NCI-H345 treated with DMSO at 0.1 percent for 48 hours (cell line): ENCODE data around the gene GOLGA6L7.
"Not testable (repeated sequence)": the region's sequence is repeated elsewhere in the genome, so short reads cannot be mapped to it uniquely, and the experiment has no call there.

ENCODE experiments used
- DNase-seq: peaks from one replicate; lab custom pipeline; 2025; ENCODE audit not compliant: unreplicated experiment; lab: John Stamatoyannopoulos, UW

Gene GOLGA6L7

DNA sequence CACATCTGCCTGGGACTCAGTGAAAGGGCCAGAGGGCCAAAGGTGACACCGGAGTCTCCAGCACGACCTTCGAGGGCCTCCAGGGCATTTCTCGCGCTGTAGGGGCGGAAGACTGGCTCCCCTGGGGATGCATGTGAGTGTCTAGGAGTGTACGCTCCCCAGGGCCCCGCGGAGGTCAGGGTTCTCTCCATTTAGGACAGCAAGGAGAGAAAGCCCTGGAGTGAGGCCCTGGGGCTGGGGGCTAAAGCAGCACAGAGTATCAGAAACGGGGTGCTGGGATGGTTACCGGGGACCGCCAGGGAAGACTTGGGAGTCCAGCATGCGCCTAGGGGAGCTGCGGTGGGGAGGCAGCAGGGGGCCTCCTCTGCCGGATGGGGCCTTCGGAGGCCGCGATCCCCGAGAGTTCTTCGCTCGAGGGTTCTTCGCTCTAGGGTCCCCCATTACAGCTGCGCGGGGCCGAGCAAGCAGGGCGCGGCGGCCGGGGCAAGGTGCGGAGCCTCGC, 36.7 kb upstream of the GOLGA6L7 start:
- no peak for DNase-seq

DNA sequence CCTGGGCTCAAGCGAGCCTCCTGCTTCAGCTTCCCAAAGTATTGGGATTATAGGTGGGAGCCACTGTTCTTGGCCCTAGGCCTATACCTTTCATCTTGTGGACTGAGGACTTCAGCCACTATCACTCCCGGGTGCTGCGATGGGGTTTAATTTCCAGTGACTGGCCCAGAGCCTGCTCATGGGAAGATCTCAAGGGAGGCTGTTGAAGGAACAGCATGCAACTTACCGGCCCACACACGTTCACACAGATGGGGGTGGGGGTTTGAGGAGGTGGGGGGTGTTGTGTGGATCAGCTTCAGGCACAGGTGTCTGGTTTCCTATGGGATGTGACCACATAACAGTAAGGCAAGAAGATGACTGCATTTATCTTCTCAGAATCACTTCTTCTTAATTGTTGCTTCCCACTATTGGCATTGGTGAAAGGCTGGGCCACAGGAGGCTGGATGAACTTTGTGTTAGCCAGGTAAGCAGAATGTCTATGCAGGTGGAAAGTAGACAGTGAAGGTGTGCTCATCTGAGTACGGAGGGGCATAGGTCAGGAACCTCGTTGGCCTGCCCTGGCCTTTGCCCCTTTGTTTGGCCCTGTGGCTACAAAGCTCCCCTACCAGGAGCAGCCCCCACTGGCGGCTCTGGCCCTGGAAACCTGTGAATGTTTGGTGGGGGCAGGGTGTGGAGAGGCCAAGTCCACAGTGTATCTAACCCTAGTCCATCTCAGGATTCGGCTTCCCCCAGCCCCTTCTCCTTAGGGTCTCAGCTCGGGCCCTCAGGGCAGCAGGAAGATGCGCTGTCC, 35.9 kb upstream of the GOLGA6L7 start:
- no peak for DNase-seq

DNA sequence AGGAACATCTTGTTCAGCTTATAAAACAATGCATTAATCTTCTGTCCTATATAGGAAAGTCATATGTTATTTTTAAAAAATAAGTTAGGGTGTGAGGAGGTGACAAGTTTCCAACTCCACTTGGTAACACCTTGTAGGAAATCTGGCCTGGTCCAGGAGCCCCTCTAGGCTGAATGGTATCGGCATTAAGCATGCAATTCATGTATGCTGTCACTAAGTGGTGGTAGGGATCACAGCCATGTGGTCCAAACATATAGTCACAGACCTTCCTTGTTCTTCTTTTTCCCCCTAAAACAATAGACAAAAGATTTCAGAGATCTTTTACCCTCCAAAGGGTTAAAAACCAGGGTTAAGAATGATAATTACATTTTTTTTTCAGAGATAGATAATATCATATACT, 33.2 kb upstream of the GOLGA6L7 start:
- no peak for DNase-seq

DNA sequence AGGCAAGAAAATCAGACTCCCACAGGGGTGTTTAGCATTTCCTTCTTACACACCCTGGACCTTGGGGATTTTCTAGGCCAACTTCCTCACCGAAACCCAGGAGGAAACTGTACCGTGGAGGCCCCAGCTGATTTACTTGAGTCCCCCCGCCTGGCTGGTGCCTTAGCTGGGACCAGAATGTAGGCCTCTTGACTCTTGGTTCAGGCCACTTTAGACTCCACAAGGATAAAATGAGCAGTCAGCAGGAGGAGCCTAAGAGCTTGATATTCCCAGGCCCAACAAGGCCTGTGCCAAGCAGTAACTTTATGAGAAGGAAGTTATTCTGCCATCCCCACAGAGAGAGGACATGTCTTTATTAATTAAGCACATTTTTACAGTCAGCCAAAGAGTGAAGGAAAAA, 32.7 kb upstream of the GOLGA6L7 start:
- DNase-seq, result no peak

DNA sequence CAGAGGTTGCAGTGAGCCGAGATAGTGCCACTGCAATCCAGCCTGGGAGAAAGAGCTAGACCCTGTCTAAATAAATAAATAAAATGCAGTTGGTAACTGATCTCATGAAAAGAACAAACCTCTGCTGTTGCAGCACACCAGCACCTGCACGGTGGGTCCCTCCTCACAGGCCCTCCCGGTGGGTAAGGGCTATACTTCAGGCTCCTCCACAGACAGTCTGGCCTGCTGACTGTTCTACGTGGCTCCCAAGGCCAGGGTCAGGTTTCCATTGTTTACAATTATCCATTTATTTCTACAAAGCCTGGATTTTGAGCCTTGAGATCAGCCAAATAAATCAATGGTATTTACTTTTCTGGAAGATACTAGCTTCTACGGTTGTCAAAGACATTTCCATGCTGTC, 32.2 kb upstream of the GOLGA6L7 start:
- DNase-seq, result no peak

DNA sequence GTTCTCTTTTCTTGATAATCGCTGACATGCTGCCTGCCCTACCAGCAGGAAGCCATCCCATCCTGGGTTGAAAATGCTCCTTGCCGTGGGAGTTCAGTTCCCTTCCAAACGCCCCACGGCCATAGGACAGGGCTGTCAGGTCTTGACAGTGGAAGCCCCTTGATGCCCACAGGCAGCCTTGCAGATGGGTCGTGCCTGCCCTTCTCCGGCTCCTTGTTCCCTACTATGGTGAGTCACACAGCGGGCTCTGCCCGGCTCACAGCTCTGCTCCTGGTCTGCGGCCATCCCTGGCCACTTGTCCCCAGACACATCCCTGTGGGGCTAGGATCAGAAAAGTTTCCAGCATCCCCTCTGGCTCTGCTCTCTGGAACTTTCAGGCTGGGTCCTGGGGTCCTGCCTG, 31.1 kb upstream of the GOLGA6L7 start:
- DNase-seq, result no peak

DNA sequence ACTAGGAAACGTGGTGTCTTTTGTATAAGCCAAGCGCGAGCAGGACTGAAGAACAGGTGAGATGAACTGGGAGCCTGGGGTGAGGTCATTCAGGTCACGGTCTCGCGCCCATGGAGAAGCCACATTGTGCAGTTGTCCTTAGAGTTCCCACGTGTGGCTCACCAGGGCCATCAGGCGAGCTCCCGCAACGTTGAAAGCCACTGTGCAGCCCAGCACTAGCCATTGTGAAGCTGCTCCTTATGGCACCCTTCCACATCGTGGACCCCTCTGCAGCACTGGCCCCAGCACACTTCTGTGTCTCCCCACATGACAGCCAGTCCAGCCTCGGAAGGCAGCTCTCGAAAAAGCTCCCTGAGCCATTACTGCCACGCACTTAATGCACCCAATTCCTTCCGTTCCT, 29.8 kb upstream of the GOLGA6L7 start:
- DNase-seq, result no peak

DNA sequence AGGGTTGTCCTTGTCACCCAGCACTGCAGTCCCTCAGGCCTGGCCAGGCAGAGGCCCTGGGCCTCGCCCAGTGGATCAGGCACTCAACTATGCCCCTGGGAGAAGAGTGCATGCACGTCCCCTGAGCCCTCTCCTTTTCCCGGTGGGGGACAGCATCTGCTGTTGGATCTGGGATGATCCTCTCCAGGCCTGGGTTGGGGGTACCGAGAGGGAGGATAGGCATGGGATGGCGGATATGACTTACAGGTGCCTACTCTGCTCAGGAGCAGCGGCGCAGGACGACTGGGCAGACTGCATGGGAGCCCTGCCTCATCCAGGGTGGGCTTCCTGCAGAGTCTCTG, 28.4 kb upstream of the GOLGA6L7 start:
- DNase-seq, result no peak

DNA sequence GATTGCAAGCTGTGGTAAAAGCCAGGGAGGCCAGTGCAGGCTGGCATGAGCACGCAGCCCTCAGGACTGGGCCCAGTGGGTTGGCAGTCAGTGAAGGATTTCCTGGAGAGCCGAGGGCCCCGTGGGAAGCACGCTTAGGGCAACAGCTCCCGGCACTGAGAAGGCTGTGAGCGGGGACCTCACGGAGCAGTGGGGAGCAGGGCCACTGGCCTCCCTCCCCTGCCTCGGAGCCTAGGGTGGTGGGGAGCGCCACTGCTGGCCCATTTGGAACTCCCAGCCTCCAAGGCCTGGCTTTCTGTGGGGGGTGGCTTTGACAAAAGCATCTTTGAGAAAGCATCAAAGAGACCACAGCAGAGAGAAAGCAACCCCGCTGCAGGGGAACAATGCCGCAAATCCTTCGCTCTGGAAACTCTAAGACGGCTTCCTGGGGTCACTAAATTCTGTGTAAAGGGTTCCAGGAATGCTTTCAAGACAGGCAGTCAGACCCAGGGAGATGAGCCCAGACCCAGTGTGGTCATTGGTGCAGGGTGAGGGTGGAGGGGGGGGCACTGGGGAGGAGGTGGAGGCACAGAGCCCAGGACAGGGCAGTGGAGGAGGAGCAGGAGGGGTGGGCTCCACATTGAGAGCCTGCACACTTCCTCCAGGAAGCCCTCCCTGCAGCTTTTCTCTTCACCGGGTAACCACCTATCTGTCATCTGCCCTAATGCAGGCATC, 27.8 kb upstream of the GOLGA6L7 start:
- no peak for DNase-seq

DNA sequence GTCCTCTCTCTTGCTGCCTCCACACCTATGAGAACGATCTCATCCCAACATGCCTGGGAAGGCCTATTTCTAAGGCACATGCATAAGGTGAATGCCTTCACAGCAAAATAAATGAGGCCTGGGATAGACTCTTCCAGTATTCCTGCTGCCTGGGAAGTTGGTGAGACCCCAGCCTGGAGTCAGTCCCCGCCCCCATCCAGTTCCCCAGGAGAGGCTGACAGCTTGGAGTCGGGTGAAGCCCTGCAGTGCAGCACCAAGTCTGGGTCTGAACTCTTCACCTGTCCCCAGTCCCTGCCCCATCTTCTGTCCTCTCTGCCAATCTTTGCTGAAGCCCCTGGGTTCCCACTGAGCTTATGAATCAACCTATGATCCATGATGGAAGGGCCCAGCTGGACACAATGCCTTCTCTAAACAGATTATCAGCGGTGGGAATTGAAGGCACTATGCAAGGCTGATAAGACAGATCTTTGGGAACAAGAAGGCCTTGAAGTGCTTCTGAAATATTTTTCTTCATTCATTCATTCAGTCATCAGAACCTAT, 27.1 kb upstream of the GOLGA6L7 start:
- no peak for DNase-seq

DNA sequence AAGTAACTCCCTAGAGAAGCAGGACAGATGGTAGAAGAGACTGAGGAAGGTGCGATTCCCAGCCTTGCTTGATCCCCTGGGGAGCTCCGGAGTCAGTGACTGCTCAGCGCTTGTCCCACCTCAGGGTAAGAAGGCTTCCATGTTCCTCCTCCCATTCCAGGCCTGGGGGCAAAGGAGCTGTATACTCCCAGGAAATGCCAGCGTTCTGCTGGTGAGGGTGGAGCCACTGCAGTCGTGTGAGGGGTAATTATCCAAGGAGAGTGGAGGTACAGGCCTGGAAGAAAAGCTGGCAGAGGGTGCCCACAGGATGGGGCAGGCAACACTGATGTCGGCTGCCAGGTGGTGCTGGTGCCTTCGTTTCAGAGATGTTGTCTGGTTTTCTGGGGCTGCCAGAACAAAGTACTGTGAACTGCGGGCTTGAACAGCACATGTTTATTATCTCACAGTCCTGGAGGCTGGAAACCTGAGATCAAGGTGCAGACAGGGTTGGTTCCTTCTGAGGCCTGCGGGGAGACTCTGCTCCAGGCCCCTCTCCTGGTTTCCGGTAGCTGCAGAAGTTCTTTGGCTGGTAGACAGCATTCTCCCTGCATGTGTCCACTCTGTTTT, 25.2 kb upstream of the GOLGA6L7 start:
- DNase-seq, result no peak

DNA sequence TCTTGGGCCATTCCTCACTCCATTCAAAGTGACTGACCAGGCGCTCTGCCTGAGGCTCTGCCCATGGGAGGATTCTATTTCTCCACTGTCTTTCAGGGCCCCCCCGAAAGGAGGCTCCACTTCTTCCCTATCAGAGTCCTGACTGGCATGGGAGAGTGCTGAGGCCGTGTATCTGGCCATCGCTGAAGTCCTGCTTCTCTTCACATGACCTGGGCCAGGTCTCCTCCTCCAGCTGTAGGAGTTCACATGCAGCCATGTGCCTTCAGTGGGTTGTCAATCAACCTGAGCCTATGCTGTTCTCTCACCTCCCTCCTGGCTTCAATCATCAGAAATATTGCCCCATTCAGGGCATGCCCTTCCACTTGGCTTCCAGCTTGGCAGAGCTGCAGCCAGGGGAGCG, 24.6 kb upstream of the GOLGA6L7 start:
- DNase-seq, result no peak

DNA sequence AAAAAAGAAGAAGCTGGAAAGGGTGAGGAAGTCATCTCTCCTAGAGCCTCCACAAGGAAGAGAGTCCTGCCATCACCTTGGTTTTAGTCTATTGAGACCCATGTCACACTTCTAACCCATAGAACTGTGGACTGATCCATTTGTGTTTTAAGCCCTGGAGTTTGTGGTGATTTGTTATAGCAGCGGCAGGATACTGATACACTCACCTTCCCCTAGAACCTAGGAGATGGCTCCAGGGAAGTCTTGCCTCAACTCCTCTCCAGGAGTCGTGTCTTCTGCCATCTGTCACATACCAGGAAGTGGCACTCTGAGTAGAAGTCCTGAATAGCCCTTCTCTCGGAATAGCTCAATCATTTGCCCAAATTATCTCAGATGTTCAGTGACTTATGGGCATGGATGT, 22.7 kb upstream of the GOLGA6L7 start:
- no peak for DNase-seq

DNA sequence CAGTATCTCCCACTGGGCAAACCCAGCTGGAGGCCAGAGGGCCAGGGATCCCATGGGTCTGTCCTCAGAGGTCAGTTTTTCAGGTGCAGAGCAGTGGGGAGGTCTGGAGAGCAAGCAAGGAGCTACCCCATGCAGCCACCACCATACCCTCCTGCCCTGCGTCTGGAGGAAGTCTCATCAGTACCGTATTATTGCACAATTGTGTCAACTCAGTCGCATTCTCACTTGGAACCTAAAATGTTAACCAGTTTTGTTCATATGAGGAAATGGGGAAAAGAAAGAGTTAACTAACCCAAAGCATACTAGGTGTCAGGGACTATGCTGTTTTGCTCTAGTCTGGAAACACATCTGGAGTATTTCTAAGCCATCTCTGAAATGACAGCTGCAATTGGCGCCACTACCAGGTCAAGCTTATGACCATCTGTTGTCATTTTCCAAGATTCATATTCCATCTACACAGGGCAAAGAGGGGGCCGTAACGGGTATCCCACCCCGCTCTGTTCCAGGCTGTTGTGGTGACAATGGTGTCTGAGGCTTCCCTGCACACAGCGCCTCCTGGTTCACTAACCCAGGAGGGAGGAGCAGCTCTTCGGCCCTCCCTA, 20.4 kb upstream of the GOLGA6L7 start:
- DNase-seq, result no peak

DNA sequence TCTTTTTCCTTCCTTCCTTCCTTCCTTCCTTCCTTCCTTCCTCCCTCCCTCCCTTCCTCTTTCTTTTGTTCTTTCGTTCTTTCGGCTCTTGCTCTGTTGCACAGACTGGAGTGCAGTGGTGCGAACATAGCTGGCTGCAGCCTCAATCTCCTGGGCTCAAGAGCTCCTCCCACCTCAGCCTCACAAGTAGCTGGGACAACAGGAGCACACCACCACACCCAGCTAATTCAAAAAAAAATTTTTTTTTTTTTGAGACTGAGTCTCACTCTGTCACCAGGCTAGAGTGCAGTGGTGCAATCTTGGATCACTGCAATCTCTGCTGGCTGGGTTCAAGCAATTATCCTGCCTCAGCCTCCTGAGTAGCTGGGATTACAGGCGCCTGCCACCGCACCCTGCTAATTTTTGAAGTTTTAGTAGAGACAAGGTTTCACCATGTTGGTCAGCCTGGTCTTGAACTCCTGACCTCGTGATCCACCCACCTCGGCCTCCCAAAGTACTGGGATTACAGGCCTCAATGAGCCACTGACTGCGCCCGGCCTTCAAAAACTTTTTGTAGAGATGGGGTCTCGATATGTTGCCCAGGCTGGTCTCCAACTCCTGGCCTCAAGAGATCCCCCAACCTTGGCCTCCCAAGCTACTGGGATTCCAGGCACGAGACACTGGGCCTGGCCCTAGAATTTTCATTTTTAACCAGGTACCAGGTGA, 13.3 kb upstream of the GOLGA6L7 start:
- not testable (repeated sequence) for DNase-seq

DNA sequence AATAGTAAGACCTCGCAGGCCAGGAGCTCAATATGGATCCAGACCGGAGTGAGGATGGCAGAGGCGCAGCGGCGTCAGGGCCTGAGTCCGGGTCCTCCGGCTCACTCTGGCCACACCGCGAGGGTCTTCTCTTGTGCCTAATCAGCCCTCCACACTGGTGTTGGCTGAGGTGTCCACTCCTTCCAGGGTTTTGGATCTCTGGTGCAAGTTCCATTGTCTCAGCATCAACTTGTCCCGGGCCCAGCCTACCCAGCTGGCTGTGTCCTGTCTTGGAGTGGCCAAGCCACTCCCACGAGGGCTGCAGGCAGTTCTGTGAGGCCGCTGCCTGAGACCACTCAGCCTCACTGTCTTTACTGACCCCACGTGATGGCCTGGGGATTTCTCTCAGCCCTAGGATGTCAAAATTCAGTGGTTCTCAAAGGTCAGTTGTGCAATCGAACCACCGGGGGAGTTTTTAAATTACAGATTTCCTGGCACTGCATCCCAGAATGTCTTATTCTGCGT, 12.6 kb upstream of the GOLGA6L7 start:
- DNase-seq, result no peak

DNA sequence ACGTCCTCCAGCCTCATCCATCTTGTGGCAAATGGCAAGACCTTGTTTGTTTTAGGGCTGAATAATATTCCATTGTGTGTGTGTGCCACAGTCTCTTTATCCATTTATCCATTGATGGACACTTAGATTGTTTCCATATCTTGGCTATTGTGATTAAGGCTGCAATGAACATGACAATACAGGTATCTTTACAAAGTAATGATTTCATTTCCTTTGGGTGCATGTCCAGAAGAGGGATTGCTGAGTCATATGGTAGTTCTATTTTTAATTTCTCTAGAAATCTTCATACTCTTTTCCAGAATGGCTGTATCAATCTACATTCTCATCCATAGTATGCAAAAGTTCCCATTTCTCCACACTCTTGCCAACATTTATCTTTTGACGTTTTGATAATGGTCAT, 6.1 kb upstream of the GOLGA6L7 start:
- not testable (repeated sequence) for DNase-seq

DNA sequence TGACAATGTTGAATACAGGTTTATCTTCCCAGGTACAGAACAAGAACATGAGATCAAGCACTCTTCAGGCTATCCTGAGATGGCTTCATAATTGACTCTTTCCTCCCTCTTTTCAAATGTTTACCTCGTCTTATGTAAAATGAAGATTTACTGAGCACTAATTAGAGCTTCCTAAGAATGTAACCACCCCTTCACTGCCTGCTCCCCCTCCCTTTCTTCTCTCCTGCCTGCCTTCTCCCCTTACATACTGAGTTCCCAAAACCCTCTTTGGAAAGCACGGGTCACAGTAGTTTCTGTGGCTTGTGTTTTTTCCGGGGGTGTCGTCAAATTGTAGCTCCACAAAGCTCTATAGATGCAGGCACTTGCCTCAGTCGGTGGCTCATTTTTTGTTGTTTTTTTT, 5.2 kb upstream of the GOLGA6L7 start:
- DNase-seq, result not testable (repeated sequence)

DNA sequence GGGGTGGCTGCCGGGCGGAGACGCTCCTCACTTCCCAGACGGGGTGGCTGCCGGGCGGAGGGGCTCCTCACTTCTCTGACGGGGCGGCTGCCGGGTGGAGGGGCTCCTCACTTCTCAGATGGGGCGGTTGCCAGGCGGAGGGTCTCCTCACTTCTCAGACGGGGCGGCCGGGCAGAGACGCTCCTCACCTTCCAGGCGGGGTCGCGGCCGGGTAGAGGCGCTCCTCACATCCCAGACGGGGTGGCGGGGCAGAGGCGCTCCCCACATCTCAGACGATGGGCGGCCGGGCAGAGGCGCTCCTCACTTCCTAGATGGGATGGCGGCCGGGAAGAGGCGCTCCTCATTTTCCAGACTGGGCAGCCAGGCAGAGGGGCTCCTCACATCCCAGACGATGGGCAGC, 1.3 kb upstream of the GOLGA6L7 start:
- not testable (repeated sequence) for DNase-seq

DNA sequence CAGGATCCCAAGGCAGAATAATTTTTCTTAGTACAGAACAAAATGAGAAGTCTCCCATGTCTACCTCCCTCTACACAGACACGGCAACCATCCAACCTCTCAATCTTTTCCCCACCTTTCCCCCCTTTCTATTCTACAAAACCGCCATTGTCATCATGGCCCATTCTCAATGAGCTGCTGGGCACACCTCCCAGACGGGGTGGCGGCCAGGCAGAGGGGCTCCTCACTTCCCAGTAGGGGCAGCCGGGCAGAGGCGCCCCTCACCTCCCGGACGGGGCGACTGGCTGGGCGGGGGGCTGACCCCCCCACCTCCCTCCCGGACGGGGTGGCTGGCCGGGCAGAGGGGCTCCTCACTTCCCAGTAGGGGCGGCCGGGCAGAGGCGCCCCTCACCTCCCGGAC, 827 bp upstream of the GOLGA6L7 start:
- DNase-seq, result not testable (repeated sequence)

DNA sequence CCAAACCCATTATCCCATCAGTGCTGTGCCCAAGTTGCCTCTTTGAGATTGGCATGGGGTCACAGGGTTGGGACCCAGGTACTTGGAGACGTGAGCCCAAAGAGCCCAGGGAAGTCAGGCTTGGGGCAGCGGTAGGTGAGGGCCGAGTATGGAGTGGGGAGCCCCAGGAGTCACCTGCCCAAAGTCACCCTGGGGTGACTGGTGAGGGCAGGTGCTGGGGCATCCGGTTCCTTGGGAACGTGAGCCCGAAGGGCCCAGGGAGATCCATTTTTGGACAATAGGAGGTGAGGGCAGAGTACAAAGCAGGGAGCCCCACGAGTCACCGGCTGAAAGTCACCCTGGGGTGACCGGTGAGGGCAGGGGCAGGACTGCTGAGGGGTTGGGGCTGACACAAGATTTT, 485 bp downstream of the GOLGA6L7 start:
- DNase-seq, result not testable (repeated sequence)
